NCI-H748 (cell line): ENCODE measurements around the gene DNAJC30.

ENCODE experiments used
- DNase-seq: peaks from one replicate; lab custom pipeline; 2025; ENCODE audit not compliant: unreplicated experiment; lab: John Stamatoyannopoulos, UW

DNAJC30 gene

DNA sequence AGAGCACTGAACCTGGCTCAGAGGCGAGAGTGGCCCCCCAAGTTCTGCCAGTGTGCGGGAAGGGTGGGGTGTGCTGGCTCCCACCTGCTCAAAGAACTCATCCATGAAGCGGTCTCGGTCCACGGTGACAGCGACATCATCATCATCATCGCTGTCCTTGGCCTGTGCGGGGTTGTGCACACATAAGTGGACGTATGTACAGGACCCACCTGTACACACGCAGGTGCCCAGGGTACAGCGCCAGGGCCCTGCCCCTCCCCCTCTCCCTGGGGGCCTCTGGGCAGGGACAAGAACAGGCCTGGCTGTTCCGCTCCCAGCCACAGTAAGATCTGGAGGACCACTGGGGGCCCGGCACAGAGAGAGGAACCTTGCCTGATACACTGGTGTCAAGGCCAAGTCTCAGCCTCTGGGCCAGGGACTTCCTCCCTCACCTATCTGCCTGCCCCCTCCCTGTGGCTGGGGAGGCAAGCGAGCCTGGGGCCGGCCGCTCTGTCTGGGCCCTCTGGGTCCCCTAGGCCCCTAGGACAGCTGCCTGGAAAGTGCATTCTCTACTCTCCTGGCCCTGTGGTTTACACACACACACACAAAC is 25.8 kb upstream of the DNAJC30 start:
- no peak for DNase-seq

DNA sequence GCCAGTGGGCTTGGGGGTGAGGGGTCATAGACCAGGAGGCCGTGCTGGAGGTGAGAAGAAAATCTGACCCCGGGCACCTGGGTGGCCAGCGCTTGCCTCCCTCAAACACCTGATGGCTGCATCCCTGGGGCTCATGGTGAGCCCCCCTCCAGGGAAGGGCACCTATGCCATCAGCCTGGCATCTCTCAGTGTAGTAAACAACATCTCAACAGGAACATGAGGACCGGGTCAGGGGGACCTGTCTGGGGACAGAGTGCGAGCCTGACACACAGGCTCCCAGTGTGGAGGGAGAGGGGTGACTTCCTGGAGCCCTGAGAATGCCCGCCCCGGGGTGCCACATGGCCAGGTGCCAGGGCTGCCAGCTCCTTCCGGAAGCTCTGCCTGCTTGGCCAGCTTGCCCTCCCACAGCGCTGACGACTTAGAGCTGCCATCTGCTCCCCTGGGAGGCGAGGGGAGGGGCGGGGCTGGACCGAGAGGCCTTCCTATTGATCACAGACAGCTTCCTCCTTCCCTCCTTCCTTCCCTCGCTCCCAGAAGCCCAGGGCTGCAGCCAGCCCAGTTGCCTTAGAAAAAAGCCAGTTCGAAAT is 23.9 kb upstream of the DNAJC30 start:
- no peak for DNase-seq

DNA sequence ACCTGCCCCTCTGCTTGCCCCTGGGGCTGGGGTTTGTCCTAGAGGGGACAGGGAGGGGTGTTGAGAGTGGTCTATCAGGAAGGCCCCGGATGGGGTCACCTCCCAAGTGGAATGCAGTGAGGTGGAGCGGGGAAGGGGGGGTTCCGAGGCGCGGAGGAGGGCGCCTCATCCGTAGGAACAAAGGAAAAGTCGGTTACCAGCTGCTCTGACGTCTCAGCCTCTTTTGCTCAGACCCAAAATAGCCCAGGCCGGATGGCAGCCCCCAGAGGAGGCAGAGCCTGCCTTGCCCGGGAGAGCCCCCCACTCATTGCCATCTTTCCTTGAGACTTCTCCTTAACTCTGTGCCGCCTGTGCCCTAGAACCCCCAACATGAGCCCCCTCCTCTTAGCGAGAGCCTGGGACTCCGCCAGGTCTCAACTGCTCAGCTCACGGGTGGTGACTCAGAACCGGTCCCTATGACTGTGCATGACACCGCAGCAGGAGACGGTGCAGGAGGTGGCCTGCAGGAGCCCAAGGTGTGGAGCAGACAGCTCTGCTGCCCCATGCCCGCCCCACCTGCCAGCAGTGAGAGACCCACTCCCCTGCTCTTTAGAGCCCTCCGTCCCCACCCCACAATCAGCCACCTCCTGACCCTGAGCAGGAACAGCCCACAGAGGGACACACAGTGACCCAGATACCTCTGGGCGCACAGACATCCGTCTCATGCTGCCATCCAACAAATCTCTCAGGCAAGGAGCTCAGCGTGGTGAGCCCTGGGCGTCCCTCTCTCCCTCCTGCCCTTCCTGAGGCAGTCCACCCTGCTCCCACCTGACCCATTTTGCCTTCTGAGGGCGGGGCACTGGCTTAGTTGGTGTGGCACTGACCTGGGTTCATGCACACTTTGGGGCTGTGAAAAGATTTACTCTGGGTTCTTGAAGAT is 23.1 kb upstream of the DNAJC30 start:
- no peak for DNase-seq

DNA sequence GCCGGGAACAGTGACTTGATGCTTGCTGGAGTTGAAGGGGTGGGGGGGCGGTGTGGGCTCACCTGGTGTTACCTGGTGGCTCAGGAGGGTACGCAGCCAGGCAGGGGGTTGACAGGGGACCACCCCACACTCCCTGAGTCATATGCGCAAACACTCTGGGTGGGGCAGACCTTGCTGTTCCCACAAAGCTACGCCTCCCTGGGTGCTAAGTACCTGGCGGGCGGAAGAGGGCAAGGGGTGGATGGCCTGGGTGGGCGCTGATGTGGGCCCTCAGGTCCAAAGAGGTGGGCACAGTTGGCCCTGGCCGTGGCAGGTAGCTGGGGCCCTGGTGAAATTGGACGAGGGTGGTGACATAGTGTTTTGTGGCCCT is 22.3 kb upstream of the DNAJC30 start:
- no peak for DNase-seq

DNA sequence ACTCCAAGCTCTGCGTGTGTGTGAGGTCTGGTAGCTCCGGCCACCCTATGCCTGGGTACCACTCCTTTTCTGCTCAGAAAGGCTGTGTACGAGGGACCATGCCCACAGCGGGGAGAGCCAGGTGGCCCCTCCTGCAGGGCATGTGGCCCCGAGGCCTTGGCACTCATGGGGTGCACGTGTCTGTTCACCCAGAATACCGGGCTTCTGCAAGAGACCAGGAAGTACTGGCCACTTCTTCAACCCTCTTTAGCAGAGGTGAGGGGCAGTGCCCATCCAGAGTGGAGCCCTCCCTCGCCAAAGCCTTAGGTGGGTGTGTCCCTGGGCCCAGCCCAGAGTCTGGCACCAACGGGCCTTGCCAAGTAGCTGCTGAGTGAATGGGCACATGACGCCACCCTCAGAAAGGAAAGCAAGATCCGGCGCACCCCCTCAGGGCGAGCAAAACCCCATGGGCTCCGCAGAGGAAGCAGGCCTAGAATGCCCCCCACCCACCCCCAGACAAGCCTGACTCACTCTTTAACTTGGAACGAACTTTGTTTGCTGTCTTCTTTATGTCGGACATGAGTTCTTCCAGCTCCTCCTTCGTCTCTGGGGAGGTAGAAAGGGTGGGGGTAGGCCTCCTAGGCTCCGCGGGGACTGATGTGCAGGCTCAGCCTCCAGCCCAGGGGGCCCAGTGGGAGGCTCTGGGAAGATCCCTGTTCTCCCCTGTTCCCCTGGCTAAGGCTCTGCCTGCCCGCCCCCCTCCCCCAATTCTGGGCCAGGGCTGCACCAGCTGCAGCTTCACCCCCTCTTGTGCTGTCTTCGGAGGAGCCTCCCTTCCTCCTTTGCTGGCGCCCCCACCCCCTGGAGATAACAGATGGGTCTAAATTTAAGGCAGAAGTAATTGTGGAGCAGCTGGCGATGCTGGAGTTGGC is 21.6 kb upstream of the DNAJC30 start:
- no peak for DNase-seq

DNA sequence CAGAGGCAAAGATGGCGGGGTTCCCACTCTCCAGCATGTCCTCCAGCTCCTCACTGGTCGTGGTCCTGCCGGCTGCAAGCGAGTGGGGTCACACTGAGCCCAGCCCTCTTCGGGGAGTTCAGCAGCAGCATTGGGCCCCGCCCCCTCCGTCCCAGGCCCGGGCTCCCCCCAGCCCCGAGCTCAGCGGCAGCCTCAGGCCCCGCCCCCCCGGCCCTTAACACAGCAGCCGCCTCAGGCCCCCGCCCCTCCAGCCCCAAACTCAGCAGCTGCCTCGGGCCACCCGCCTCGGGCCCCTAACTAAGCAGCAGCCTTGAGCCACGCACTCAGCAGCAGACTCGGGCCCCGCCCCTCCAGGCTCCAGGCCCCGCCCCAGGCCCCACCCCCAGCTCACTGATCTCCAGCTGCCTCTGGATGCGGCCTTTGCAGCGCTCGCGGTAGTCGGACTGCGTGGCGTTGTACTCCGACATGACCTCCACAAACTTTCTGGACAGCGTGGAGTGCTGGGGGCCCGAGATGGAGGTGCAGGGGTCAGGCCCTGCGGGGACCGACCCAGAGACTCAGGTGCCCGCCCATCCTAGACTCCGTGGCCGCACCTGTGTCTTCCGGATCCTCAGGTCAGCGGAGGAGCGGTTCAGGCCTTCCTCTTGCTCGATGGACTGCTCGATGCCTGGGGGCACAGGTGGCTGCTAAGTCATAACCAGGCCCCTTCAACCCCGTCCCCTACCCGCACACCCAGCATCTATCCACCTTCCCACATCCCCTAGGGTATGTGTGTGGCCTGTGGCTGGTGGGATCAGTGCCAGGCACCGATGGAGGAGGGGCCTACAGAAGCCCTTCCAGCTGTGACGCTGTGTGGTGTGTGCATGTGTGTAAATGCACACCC is 20.7 kb upstream of the DNAJC30 start:
- DNase-seq, result no peak

DNA sequence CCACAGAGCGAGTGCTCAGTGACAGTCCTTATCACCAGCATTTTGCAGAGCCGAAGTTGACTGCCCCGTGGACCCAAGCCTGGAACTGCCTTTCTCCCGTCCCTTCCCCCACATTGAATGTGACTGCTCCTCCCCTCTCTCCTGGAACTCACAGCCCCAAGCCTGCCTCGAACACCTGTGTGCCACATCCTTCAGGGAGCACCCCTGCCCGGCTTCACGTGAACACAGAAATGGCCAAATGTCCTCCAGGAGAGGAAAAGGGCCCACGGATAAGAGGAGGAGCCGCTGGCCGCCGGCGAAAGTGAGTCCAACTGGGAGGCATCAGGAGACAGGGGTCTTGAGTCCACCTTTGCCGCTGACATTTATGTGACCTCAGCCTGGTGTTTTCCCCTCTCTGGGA is 20.0 kb upstream of the DNAJC30 start:
- DNase-seq, result no peak

DNA sequence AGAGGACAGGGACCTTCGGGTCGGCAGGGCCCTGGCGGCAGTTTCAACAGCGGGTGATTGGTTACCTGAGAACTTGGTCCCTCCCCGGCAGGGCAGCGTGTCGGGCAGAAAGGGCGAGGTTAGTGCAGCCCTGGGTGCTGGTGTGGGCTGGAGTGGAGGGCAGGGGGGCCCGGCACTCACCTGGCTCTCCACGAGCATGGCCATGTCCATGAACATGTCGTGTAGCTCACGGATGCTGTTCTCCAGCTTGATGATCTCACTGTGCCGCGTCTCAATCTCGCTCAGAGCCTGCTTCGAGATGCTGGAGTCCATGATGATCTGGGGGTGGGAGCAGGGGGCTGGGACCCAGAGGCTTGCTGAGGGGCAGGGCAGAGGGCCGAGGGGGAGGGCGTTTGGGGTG is 19.4 kb upstream of the DNAJC30 start:
- no peak for DNase-seq

DNA sequence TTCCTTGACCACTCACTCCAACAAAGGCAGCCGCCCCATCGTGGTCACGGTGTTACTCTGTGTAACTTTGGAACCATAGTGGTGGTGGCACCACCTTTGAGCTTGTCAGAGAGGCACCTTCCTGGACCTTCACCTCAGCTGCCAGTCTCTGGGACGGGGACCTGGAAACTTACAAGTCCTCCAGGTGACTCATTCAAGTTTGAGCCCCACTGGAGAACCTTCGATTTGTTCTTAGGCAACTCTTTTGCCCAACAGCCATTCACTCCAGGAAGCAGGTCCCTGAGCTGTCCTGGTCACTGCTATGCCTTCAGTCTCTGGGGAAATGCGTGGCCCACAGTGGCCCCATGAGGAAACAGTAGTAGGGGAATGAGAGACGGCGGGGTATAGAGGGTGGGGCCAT is 19.0 kb upstream of the DNAJC30 start:
- no peak for DNase-seq

DNA sequence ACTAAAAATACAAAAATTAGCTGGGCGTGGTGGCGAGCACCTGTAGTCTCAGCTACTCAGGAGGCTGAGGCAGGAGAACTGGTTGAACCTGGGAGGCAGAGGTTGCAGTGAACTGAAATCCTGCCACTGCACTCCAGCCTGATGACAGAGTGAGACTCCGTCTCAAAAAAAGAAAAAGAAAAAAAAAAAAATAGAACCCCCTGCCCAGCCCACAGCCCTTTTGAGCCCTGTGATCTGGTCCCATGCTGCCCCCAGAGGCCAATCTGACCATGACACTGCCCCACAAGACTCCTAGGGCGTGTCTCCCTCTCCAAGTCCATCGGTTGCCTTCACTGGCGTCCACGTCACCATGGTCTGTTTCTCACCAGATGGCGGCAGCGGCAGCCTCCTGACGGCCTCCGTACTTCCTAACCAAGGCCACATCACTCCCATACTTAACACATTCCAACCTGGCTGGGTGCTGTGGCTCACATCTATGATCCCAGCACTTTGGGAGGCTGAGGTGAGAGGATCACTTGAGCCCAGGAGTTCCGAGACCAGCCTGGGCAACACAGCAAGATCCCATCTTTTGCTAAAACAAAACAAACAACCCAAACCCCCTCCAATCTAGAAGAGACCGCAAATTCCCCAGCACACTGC is 18.2 kb upstream of the DNAJC30 start:
- peak; percentile 10 for DNase-seq

DNA sequence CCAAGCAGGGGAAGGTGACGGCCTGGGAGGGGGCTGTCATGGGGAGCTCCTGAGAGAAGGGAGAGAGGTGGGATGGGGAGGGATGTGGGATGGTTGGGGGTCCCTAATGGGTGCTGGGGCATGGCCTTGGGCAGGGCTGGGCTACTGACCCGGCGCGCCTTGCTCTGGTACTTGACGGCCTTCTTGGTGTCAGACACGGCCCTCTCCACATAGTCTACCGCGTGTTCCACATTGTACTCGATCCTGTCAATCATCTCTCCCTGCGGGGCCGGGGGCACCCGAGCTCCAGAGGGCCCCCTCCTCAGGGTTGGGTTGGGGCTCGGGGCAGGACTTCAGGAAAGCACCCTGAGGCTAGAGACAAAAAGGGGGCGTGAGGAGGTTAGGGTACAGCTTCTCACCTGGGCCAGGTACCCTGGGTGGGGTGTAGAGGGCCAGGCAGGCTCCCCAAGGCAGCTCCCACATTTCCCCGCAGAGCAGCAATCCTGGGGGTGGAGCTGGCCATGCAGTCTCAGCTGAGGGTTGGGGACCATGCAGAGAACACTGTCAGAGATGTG is 17.4 kb upstream of the DNAJC30 start:
- DNase-seq, result no peak

DNA sequence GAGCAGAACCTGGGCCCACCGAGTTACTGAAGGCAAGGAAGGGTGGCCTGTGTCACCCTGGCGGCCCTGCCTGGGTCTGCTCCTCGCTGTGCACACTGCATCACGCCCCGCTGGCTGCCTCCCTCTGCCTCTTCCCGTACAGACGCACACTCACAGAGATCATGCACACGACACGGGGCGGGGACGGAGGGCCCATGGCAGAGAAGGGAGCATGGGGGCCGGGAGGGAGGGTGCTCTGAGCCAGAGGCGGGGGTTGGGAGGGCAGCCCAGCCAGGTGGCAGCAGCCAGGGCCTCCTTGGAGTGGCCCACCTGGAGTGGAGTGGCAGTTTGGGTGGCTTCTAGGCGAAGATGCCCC is 16.8 kb upstream of the DNAJC30 start:
- DNase-seq, result no peak

DNA sequence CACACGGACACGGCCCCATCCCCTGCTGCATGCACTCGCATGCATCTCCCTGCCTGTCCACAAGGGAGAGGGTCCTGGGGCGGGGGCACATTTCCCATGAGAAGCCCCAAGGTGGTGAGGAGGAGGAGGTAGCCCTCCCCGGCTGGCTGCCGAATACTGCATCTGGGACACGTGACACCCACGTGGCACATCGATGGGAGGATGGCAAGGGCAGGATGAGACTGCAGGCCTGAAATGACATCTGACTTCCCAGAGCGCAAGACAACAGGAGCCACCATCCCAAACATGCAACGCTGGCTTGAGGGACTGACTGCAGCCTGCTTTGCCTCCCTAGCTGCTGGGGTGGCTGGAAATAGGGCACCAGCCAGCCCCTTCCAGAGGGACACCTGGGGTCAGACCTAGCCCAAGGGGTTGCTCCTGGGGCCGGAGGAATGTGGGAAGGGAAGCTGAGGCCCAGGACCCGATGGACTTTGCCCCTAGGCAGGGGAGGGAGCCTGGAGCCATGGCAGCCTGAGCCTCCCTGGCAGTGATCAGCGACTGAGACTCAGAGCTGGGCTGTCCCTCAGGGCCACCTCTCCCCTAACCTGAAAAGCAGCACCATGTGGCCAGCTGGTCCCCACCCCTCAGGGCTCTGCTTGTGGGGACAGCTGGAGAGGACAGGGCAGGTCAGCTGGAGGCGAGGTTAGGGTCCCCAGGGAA is 16.3 kb upstream of the DNAJC30 start:
- no peak for DNase-seq

DNA sequence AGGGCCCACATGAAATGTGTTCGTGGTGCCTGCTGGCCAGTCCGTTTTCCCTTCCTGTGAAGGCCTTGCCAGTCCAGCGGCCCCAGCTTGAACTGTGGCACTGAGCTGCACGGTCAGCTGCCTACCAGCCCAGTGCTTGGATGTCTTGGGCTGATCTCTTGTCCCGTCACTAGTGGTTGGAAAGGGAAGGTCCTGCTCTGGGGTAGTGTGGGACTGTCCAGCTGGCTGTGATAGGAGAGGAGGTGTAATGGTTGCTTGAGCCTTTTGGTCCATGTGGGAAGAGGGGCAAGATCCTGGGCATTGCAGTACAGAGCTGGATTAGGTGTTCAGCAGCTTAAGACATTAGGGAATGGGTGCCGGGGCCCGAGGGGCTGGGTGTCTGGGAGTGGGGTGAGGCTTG is 15.2 kb upstream of the DNAJC30 start:
- no peak for DNase-seq

DNA sequence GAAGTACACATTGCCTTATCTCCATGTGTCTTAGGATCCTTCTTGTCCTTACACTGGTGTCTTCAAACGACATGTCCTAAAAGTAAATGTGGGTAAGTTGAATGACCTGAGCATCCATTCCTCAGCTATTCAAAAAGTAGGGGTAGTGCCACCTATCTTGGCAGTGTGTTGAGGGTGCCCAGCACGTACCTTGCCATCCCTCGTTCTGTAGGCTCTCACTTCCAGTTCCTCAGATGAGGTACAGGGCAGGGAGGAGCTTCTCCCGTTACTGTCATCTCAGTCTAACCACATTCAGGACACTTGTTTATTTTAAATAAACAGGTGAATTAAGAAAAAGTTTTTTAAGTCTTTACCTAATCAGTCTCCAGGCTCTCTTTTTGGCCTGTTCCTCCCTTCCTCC is 13.1 kb upstream of the DNAJC30 start:
- DNase-seq, result no peak

DNA sequence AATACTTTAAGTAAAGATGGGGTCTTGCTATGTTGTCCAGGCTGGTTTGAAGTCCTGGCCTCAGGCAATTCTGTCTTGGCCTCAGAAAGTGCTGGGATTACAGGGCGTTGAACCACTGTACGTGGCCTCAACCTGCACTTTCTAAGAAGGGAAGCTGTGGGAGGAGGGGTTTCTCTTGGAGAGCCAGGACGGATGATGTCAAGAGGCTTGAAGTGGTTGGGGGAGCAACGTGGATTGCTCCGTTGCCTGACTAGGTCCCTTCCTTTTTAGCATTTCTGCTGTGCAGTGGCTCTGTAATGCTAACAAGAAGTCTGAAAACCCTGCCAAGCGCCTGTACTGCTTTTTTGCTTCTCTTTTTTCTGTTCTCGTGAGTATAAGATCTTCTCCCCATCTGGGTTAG is 7.4 kb upstream of the DNAJC30 start:
- no peak for DNase-seq

DNA sequence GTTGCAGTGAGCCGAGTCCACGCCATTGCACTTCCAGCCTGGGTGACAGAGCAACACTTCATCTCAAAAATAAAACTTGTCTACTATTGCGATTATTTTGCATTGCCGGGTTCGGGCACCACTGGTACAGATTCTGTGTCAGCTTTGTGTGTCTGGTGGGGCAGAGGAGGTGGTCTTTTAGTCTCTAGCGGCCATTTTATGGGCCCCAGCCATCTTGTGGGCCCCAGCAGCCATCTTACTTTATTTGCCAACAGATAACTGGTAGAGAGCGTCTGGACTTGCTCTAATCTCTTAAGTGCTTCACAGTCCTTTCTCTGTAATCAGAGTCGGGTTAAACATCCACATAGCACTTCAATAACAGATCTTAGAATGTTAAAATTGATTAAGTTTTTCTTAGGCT is 5.0 kb upstream of the DNAJC30 start:
- DNase-seq, result no peak

DNA sequence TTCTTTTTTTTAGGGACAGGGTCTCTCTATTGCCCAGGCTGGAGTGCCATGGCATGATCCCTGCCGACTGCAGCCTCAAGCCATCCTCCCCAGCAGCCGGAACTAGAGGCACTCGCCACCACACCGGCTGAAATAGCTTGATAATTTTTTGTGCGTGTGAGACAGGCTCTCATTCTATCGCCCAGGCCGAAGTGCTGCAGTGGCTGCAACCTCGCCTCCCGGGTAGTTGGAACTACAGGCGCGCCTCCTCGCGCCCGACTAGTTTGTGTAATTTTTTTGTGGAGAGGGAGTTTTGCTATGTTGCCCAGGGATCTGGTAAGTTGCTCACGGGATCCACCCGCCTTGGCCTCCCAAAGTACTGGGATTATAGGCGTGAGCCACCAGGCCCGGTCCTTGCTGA is 2.1 kb upstream of the DNAJC30 start:
- no peak for DNase-seq
